GM23338 (cell line): Measurements from ENCODE around the gene PDCD1.

Experiments
- CTCF ChIP-seq, 2 experiments: fragments of 200-600 bp in 1 of 2; sonication (generic) in 1 of 2; conservative IDR thresholded peaks; 2 replicates each; pipeline versions ENCODE4 v1.5.1 to v1.6.1; 2016 to 2017; ENCODE audit warnings: antibody characterized with exemption in 2 of 2, low read depth in 2 of 2, mild to moderate bottlenecking in 2 of 2, moderate library complexity in 1 of 2
- TF ChIP-seq, protein P1 (sequence below): IDR thresholded peaks from one replicate; pipeline ENCODE4 v1.6.1; 2018; ENCODE audit warnings: antibody characterized with exemption; ENCODE audit not compliant: unreplicated experiment

DNA sequence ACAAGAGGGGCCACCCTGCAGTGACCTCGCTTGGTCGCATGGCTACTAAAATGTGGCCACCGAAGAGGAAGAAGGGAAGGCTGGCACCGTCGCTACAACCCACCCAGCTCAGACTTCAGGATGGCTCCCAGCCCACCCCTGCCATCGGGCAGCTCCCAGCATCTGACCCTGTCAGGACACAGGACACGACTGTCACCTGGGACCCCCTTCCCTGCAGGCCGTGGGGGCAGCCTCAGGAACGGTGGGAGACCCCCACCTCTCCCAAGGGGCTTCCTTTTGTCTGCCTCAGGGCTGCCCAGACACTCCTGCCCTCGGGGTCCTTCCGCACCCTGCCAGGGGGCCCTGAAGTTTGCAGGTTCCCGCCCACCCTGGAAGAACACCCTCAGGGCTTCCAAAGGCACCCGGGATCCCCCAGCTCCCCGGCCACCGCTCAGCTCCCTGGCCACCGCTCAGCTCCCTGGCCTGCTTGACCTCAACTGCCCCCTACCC, 18.5 kb upstream of the PDCD1 start:
- no peak for TF ChIP-seq CTCF (conservative IDR thresholded peaks at IDR 0.05; ENCODE audit: low read depth in 2 of 2)
- TF ChIP-seq, protein P1, sequence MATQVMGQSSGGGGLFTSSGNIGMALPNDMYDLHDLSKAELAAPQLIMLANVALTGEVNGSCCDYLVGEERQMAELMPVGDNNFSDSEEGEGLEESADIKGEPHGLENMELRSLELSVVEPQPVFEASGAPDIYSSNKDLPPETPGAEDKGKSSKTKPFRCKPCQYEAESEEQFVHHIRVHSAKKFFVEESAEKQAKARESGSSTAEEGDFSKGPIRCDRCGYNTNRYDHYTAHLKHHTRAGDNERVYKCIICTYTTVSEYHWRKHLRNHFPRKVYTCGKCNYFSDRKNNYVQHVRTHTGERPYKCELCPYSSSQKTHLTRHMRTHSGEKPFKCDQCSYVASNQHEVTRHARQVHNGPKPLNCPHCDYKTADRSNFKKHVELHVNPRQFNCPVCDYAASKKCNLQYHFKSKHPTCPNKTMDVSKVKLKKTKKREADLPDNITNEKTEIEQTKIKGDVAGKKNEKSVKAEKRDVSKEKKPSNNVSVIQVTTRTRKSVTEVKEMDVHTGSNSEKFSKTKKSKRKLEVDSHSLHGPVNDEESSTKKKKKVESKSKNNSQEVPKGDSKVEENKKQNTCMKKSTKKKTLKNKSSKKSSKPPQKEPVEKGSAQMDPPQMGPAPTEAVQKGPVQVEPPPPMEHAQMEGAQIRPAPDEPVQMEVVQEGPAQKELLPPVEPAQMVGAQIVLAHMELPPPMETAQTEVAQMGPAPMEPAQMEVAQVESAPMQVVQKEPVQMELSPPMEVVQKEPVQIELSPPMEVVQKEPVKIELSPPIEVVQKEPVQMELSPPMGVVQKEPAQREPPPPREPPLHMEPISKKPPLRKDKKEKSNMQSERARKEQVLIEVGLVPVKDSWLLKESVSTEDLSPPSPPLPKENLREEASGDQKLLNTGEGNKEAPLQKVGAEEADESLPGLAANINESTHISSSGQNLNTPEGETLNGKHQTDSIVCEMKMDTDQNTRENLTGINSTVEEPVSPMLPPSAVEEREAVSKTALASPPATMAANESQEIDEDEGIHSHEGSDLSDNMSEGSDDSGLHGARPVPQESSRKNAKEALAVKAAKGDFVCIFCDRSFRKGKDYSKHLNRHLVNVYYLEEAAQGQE: no peak
